SKM-1 (cell line): ENCODE measurements around the gene AGPAT2.

Experiments
- DNase-seq: peaks from one replicate; lab custom pipeline; 2025; ENCODE audit not compliant: unreplicated experiment; lab: John Stamatoyannopoulos, UW

The AGPAT2 gene

DNA sequence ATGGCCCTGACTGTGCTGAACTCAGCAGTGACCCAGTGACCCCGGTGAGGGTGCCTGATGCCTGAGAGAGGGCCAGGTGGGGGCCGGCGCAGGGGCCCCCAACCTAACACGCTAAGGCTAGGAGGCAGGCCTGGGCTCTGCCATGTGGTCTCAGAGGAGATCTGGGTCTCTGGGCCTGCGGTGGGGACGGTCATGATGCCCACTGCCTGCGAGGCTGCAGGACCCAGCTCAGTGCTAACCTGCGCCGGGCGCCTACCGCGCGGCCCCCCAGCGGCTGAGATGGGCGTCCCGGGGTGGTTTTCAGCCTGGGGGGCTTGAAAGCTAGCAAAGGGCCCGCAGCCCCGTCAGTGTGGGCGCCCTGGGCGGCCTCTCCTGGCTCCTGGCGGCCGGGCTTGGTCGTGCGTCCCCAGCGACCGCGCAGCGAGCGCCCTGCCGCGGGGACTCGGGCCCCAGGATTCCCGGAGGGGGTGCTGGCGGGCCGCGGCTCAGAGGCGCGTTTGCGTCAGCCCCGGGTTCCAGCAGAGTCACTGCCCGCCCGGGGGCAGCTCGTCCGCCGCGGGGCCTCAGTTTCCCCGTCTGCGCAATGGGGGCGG, 22.1 kb downstream of the AGPAT2 start:
- no peak for DNase-seq

DNA sequence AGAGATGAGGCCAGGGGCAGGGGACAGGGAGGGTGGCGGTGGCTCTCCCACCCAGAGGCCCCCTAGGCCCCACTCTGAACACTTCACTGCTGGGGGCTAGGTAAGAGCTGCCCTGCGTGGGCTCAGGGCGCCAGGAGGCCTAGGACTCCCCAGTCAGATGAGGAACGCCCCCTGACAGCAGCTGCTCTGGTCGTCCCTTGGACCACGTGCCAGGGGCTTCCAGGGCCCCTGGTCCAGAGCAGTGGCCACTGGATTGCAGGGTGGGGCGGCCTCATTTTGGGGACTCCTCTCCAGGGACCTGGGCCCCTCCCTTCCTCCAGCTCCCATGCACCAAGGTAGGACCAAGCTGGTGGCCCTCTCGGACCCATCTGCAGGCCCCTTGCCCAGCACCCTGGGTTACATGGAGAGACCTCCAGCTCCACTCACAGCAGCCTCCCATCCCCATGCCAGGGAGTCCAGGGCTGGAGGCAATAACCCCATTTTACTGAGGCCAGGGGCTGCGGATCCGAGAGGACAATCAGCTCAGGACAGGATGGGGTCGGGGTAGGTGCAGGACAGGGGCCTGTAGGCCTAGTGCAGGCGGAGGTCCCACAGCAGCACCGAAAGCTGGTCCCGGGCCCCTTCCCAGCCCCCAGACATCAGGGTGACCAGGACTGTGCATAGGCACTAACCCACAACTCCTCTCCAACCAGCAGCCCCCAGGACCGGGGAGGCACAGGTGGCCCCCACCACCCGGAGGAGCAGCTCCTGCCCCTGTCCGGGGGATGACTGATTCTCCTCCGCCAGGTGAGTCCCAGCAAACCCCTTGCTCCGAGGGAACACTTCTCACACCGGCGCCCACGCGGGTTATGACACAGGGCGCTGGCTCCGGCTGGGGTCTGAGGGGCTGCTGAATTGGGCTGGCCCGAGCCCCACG, 23.0 kb downstream of the AGPAT2 start:
- no peak for DNase-seq

DNA sequence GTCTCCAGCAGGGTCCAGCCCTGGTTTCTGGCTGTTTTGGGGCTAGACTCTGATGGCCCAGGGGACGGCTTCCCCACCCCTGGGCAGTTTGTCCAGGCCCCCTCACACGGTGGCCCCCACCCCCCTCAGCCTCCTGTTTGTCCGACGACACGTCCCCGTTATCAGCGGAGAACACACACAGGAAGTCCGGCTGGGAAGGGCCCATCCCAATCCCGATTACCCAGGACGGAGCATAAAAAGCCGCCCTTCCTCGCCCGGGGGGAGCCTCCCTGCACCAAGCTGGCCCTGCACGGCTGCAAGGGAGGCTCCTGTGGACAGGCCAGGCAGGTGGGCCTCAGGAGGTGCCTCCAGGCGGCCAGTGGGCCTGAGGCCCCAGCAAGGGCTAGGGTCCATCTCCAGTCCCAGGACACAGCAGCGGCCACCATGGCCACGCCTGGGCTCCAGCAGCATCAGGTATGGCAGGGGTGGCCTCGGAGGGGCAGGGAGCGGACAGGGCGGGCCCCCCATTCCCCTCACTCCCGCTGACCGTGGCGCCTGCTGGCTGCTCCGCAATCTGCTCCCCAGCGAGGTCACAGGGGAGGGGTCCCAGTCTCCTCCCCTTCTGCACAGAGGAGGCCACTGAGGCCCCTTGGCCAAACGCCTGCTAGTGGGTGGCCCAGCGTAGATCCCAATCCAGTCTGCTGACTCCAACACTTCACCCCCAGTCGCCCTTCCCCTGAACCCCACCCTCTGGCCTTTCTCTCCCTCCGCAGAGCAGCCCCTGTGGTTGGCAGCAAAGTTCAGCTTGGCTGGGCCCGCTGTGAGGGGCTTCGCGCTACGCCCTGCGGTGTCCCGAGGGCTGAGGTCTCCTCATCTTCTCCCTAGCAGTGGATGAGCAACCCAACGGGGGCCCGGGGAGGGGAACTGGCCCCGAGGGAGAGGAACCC, 24.3 kb downstream of the AGPAT2 start, which contains the start of gene EGFL7:
TSS of gene EGFL7 (plus strand) at position 261 of the 926 bp plus-strand sequence. CDS start 5,367 bp downstream, outside the sequence.
- no peak for DNase-seq

DNA sequence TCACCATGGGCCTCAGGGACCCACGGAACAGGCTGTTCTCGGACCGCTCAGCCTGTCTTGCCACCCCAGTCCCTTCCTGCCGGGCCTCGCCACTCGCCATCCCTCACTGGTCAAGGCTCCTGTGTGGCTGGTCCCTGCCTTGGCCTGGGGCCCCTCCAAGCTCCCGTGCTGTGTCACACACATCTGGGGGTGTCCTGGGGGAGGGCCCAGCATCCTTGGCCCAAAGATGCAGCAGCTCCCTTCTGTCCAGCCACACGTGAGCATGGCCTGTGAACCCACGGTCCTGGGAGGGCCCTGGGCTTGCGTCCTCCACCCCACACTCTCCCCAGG, 25.0 kb downstream of the AGPAT2 start:
- DNase-seq: no peak

DNA sequence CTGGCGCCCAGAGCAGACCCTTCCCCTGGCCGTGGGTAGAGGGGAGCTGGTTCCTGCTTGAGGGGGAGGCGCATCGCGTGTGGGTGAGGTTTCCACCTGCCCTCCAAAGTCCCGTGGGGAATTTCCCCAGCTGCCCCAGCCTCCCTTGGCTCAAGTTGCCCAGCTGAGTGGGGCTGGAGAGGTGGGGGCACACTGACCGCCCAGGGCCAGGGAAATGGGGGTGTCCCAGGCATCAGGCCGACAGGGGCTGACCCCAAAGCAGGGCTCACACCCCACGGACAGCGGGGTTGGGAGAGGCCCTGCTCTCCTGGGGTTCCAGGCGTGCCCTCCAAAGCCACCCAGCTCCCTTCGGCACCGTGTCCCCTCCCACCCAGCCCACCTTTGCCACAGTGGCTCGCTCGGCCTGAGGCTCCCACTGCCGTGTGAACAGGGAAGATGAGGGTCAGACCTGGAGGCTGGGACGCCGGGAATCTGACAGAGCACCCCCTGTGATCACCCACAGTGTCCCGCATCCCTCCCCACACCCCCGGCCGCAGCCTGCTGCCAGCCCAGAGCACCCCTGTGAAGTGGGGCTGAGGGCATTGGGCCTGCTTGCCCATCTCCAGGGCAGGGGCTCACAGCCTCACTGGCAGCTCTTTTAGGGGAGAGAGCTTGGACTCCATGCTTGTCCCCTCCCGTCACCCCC, 25.5 kb downstream of the AGPAT2 start:
- no peak for DNase-seq

DNA sequence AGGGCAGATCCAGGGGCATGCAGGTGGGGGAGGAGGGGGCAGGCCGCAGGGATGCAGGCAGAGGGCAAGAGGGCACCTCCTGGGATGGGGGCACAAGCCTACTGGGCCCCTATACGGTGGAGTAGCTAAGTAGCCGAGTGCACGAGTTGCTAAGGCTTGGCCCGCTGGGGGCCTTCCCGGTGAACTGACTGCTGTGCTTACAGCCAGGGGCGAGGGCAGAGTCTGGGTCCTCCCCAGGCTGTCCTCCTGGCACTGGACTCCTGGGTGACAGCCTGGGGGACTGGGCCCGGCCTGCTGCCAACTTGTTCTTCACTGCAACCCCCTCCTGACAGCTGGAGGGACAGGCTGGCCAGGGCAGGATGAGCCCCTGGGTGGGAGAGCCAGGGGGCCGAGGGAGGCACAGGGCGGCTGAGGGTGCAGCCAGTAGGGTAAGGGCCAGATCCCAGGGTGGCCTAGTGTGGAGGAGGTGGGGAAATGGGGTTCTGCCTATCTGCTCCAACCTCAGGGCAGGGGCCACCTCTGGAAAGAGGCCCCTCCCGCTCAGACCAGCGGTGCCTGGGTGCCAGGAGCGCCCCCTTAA, 26.2 kb downstream of the AGPAT2 start:
- no peak for DNase-seq

DNA sequence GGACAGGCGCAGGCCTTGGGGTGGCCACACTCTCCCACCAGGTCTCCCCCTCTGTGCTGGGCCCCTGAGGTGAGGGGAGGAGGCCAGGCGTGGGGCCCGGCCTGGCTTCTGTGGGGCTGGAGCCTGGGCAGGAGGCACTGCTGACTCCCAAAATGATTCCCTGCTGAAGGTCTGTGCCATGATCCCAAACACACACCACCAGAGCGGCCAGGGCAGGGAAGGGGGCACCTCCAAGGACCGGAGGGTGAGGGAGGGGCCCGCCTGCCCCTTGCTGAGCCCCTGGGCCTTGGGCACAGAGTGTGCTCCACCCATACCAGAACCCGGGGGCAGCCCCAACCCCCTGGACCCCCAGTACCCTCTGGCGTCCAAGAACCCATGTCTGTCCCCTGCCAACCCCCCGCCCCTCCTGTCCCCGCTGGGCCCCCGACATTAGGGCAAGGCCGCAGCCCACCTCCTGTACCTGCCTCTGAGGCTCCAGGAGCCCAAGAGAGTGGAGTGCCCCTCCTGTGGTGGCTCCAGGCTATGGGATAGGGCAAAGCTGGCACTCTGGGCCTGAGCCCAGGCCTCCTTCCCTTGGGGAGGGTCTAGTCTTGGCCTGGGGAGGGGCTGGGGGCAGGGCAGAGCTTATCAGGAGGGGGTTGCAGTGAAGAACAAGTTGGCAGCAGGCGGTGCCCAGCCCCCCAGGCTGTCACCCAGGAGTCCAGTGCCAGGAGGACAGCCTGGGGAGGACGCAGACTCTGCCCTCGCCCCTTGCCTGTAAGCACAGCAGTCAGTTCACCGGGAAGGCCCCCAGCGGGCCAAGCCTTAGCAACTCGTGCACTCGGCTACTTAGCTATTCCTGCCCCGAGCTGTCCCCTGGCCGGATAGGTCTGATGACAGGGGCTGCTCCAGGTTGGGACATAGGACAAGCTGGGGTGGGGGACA, 27.1 kb downstream of the AGPAT2 start:
- no peak for DNase-seq

DNA sequence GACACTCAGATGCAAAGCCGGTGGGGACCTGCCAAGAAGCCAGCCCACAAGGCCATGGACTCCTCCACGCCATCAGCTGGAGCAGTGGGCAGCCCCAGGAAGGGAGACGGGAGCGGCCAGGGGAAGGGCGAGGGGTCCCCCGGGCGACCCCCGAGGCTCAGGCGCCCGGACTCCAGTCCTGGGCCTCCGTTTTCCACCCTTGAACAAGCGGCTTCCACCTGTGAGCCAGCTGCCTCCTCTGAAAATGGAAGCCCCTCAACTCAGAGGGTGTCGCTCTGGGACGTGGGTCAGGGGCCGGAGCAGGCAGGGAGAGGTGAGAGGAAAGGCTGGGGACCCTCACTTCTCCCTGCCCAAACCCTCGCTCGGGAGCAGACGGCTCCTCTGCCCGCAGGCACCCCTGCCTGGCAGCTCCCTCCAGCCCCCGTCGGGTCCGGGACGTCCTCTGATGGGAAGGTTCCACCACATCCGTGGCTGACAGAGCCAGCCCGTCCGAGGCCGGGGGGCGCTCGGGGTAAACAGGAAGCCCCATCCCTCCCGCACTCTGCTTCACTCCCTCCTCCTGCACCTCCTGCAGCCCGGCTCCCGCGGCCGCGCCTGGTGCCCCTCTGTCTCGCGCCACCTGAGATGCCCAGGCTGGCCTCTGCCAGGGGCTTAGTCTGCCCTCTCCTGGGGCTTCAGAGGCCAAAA, 28.3 kb downstream of the AGPAT2 start:
- no peak for DNase-seq

DNA sequence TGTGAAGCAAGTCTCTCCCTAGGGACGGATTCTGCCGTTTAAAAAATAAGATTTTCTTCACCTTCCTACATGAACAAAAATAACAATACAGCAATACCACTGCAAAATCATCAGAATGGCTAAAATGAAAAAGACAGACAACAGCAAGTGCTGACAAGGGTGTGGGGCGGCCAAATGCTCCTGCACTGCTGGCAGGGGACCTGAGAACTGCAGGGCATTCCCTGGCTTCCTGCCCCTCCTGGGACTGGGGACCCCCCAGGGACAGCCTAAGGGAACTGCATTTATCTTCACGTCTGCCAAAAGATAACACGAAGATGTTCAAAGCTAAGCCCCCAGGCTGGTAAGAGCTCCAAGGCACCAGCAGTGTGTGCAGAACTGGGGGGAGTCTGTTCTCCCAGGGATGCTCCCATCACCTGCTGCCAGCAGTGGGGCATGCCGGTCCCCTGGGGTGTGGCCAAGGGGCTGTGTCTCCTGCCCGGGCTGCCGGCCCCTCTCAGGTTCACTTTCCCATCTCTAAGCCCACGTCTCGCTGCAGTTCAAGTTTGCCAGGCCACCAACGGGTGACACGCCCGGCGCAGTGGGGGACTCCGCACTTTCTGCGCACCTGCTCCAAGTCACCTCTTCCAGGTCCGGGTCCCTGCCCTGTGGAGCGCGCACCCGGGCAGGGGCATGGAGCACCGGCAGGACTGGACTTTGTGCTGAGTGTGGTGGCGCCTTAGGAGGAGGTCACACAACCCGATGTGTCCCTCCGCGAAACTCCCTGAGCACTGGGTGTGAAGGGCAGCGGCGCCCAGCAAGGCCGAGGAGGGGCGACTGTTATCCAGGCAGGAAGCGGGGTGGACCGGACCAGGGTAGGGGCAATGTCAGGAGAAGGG, 29.0 kb downstream of the AGPAT2 start:
- DNase-seq: no peak

DNA sequence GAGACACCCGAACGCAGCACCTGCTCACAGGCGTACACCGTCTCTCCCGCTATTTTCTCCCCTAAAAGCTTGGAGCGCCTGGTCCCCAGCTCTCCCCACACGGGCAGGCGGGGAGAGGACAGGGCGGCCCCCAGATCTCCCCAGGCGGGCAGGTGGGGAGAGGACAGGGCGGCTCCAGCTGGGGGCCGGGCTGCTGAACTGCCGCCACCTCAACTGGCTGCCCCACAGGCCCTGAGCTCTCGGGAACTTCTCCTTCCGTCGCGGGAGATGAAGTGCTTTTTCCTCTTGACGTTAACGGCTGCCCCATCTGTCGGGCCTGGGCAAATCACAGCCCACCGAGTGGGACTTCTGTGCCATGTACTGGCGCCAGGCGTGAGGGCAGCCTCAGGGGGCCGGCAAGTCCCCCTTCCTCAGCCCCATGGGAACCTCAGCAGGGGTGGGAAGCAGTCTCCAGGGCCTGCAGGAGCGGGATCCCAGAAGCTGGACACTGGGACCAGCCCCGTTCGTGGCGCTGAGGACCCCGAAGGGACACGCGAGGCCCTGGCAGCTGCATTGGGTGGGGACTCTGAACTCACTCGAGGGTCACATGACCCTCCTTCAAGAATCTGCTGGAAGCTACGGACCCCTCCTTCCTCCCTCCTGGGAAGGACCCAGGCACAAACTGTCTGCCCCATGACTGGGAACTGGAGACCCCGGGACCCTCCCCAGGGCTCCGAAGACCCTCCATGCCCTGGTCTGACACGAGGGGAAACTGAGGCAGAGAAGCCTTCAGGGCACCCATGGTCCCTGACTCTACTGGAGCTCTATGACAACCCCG, 30.3 kb downstream of the AGPAT2 start:
- no peak for DNase-seq

DNA sequence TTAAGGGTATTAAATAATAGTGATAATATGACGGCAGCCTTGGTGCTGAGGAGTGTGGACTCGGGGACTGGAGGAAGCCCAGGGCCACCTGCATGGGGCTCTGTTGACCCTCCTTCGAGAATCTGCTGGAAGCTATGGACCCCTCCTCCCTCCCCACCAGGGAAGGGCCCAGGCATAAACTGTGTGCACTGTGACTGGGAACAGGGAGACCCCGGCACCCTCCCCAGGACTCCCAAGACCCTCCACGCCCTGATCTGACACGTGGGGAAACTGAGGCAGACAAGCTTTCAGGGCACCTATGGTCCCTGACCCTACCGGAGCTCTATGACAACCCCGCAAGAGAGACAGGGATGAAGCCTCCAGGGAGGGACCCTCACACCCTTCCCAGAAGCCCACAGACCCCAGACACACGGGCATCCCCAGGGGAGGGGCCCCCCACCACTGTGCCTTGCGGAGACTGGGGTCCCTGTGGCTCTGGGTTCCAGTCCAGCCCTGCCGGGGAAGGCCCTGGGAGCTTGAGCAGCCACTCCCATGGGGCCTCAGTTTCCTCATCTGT, 31.0 kb downstream of the AGPAT2 start:
- no peak for DNase-seq

DNA sequence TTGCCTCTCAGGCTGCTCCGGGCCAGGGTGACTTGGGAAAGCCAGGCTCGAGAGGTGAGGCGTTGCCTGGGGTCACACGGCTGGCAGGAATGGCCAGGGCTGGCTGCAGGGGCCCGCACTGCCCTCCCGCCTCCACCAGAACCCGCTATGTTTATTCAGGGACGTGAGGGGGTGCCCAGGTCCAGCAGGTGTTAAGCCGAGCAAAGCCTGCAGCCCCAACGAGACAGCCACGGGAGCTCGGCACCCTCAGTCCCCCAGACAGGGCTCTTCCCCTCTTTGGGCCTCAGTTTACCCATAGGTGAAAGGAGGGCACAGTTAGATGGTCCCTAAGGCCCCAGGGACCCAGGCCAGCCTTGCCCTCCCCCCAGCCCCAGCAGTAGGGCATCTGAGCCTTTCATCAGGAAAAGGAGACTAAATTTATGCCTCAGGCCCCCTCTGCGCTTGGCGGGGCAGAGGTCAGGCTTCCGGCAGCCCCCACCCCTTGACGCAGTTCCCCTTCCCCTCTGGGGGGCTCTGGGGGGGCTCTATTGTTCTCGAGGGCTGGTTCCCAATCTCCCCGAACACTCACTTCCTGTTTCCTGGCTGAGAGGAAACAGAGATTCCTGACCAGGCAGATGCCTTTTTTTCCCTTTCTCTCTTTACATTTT, 31.6 kb downstream of the AGPAT2 start:
- DNase-seq: no peak

DNA sequence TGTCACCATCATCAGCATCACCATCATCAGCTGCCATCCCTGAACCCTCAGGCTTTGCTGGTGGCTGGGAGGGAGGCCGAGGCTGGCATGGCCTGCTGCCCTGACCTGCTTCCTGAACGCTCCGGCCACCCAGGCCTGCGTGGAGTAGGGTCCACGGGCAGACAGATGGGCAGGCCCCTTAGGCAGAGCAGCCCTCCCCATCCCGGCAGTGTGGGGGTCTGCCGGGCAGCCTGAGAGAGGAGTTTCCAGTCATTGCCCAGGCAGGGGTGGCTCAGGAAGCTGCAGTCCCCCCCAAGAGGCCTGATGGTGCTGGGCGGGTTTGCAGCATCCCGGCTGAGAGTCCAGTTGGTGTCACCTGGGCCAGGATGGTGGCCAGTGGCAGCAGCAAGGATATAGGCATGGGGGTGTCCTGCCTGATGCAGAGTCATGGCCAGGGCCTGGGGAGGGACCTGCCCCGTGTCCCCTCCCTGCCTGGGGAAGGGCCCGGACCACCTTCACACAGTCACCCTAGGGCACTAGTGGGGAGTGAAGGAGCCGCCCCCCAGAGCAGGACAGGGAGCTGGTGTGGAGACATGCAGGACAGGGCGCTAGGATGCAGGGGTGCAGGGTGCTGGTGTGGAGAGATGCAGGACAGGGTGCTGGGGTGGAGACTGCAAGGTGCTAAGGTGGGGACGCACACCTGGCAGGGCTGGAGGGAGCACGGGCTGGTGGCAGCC, 32.3 kb downstream of the AGPAT2 start:
- no peak for DNase-seq

DNA sequence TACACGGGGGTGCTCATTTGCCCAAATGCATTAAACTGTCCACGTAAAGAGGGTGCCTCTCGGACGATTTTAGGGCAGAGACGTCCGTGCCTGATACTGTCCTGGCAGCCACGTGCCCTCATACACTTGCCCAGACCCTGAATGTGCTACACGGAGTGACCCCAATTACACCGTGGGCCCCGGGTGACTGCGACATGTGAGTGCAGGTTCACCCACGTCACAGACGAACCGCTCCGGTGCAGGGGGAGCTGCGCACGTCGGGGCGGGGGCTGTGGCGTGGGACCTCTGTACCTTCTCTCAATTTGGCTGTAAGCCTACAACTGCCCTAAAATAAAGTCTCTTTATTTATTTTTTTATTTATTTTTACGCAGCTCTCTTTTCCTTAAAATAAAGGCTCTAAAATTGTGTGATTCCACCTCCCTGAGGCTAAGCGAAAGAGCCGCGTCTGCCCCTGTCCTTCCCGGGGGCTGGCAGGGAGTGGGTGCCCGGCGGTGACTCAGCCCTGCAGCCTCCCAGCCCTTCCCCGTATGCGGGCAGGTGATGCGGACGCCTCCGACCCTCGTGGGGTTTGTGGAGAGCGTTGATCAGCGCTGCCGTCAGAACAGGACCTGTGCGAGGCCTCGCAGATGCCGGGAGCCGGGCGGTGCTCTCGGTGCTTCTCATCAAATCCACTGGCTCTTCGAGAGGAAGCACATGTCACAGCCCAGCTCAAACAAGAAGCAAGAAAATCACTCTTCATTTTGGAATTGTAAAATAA, 33.8 kb downstream of the AGPAT2 start:
- no peak for DNase-seq

DNA sequence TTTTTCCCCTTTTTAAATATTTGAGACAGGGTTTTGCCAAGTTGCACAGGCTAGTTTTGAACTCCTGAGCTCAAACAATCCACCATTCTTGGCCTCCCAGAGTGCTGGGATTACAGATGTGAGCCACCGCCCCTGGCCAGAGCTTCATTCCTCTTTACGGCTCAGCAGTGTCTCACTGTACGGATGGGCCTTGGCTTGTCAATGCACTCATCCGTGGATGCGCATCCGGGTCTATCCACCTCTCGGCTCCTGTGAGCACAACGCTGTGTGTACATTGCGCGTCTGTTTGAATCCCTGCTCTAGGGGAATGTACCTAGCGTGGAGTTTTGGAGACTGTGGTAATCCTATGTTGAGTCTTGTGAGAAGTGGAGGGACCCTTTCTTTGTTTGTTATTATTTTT, 35.4 kb downstream of the AGPAT2 start:
- DNase-seq: no peak
